Activated CD8-positive, alpha-beta memory T cell treated with anti-CD3 and anti-CD28 coated beads for 24 hours (primary cell): Measurements from ENCODE around the gene EFCAB8.
"Not testable (repeated sequence)": the region's sequence is repeated elsewhere in the genome, so short reads cannot be mapped to it uniquely, and the experiment has no call there.

Experiments used
- DNase-seq: peaks from one replicate; pipeline ENCODE4 v3.0.0-alpha.2; 2020

The EFCAB8 gene

GRCh38 chr20:32914031-32914430 lies 55.3 kb downstream of the EFCAB8 start:
- no peak for DNase-seq

- peak; percentile 42 for DNase-seq
Observed at GRCh38 chr20:32917191-32917950, 58.6 kb downstream of the EFCAB8 start.

GRCh38 chr20:32918296-32918695 lies 59.6 kb downstream of the EFCAB8 start:
- DNase-seq, result peak; percentile 43

- DNase-seq, result peak; percentile 7
Observed at GRCh38 chr20:32918751-32919150, 60.0 kb downstream of the EFCAB8 start.

- DNase-seq, result peak; percentile 33
Observed at GRCh38 chr20:32920066-32920465, 61.3 kb downstream of the EFCAB8 start.

GRCh38 chr20:32920530-32921298 lies 62.0 kb downstream of the EFCAB8 start:
- DNase-seq, result peak; percentile 15

GRCh38 chr20:32922466-32922865 lies 63.7 kb downstream of the EFCAB8 start:
- DNase-seq, result no peak

- DNase-seq, result peak; percentile 4
Observed at GRCh38 chr20:32924781-32925180, 66.1 kb downstream of the EFCAB8 start.

- no peak for DNase-seq
Observed at GRCh38 chr20:32925481-32926196, 66.9 kb downstream of the EFCAB8 start.

- DNase-seq, result no peak
Observed at GRCh38 chr20:32929162-32929561, 70.4 kb downstream of the EFCAB8 start.

GRCh38 chr20:32930181-32930580 lies 71.5 kb downstream of the EFCAB8 start:
- DNase-seq, result no peak

- no peak for DNase-seq
Observed at GRCh38 chr20:32930701-32931100, 72.0 kb downstream of the EFCAB8 start.

- no peak for DNase-seq
Observed at GRCh38 chr20:32934580-32934979, 75.9 kb downstream of the EFCAB8 start.

GRCh38 chr20:32941155-32941885 lies 82.6 kb downstream of the EFCAB8 start:
- DNase-seq, result no peak

GRCh38 chr20:32943490-32944052 lies 84.8 kb downstream of the EFCAB8 start:
- DNase-seq, result no peak

- no peak for DNase-seq
Observed at GRCh38 chr20:32945710-32946221, 87.0 kb downstream of the EFCAB8 start.

- no peak for DNase-seq
Observed at GRCh38 chr20:32946629-32947028, 87.9 kb downstream of the EFCAB8 start.

GRCh38 chr20:32950539-32950938 lies 91.8 kb downstream of the EFCAB8 start:
- not testable (repeated sequence) for DNase-seq

- DNase-seq, result no peak
Observed at GRCh38 chr20:32957459-32957858, 98.7 kb downstream of the EFCAB8 start.

- no peak for DNase-seq
Observed at GRCh38 chr20:32958574-32958973, 99.9 kb downstream of the EFCAB8 start.

- DNase-seq, result no peak
Observed at GRCh38 chr20:32959351-32960221, 100.9 kb downstream of the EFCAB8 start.
